ENCODE data around the gene LDB1. TPM values are rescaled to one million over a fixed set of nuclear protein-coding genes. Genes with fewer than 3 reads are reported as not detected.
A peak's percentile ranks its signal among the peaks of the same experiment; 100 is the strongest.

LDB1 gene
- polyA plus RNA-seq, 4 donors = 11.9 to 47.5 (median 16.8) TPM

DNA sequence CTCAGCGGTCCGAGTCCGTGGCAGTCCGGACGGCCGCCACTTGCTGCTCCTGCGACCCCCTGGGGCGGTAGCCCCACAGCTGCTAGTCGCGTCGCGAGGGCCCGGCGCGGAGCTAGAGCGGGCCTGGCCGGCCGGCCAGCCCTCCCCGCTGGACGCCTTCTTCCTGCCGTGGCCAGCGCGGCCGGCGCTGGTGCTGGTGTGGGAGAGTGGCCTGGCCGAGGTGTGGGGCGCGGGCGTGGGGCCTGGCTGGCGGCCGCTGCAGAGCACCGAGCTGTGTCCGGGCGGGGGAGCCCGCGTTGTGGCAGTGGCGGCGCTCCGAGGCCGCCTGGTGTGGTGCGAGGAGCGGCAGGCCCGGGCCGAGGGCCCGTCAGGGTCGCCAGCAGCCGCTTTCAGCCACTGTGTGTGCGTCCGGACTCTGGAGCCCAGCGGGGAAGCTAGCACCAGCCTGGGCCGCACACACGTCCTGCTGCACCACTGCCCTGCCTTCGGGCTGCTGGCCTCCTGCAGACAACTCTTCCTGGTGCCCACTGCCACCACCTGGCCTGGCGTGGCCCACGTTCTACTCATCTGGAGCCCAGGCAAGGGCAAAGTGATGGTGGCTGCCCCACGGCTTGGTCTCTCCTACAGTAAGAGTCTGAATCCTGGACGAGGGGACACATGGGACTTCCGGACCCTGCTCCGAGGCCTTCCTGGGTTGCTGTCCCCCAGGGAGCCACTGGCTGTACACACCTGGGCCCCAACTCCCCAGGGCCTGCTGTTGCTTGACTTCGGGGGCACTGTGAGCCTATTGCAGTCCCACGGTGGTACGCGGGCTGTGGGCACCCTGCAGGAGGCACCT, 54.4 kb downstream of the LDB1 start:
- DNase-seq (peak in 1 of 2 donors; percentile 37), FAIRE-seq (no peak)
- Histone ChIP-seq H3K36me3 (ENCODE audit: control insufficient read depth in 3 of 3, insufficient read depth in 2 of 3, low read depth in 1 of 3, low read length in 3 of 3) (peaks cover 0 to 41% (median 0%) of the 10 kb centered on the region in 3 donors), H3K27ac (ENCODE audit: low read depth in 1 of 3, low read length in 2 of 3) (peak overlapping the region; percentile 59 to 95 (median 94)), H3K4me1 (ENCODE audit: control insufficient read depth in 3 of 3, insufficient read depth in 2 of 3, low read depth in 1 of 3, low read length in 2 of 3) (peaks cover 6 to 24% (median 8%) of the 10 kb centered on the region in 3 donors), H3K27me3 (ENCODE audit: control insufficient read depth in 3 of 3, insufficient read depth in 3 of 3, low read length in 3 of 3) (no peaks in the 10 kb centered on the region), H3K9me3 (ENCODE audit: control insufficient read depth in 2 of 2, insufficient read depth in 1 of 2, low read depth in 1 of 2, low read length in 1 of 2) (no peaks in the 10 kb centered on the region), H3K4me3 (ENCODE audit: low read depth in 1 of 3, low read length in 3 of 3) (peak overlapping the region; percentile 69 to 98 (median 85))
- 6 to 9% (median 7%) methylated on average over 36 to 63 of the region's 63 CpGs for WGBS, 3 donors

DNA sequence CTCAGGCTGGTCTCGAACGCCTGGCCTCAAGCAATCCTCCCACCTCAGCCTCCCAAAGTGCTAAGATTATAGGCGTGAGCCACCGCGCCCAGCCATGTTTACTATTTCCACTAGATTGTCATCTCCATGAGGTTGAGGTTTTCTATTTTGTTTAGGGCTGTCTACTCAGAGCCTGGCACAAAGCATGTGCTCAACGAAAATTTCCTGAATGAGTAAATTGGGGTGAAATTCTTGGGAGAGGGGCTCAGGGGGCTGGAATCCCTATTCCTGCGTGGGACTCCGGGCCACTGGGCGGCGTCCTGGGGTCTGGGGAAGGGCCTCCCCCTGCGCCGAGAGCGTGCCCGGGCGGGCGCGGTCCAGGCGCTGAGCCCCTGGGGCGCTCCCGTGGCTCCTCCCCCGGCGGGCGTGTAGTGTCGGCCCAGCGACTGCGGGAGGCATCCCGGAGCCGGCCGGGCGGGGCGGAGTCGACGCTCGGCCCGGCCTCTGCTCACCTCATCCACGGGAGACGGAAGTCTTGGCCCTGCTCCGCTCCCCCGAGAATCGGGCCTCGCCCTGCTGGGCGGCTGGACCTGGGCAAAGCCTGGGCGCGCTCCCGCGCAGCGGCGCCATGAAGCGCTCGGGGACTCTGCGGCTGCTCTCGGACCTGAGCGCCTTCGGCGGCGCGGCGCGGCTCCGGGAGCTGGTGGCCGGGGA, 55.2 kb downstream of the LDB1 start, which contains the start of gene HPS6:
Gene HPS6, plus strand, starts transcription at position 482 of the 693 bp plus-strand sequence. Its CDS starts 126 bp downstream, at position 608.
- no peak for FAIRE-seq

GRCh38 chr10:102064503-102064867, 55.7 kb downstream of the LDB1 start:
- no peaks in the 10 kb centered on the region for H3K9me3 ChIP-seq (ENCODE audit: control insufficient read depth in 2 of 2, insufficient read depth in 1 of 2, low read depth in 1 of 2, low read length in 1 of 2)
- FAIRE-seq = no peak
- peaks cover 0 to 34% (median 0%) of the 10 kb centered on the region in 3 donors for H3K36me3 ChIP-seq (ENCODE audit: control insufficient read depth in 3 of 3, insufficient read depth in 2 of 3, low read depth in 1 of 3, low read length in 3 of 3)
- H3K4me3 ChIP-seq (ENCODE audit: low read depth in 1 of 3, low read length in 3 of 3) = peak overlapping the region in 1 of 3 donors; percentile 52
- H3K4me1 ChIP-seq (ENCODE audit: control insufficient read depth in 3 of 3, insufficient read depth in 2 of 3, low read depth in 1 of 3, low read length in 2 of 3) = peaks cover 6 to 24% (median 8%) of the 10 kb centered on the region in 3 donors
- no peaks in the 10 kb centered on the region for H3K27me3 ChIP-seq (ENCODE audit: control insufficient read depth in 3 of 3, insufficient read depth in 3 of 3, low read length in 3 of 3)
- no peak for DNase-seq
- 72 to 74% (median 74%) methylated on average over 2 of the region's 2 CpGs for WGBS, 3 donors
- H3K27ac ChIP-seq (ENCODE audit: low read depth in 1 of 3, low read length in 2 of 3) = peak overlapping the region in 2 of 3 donors; percentile 89 to 94

More for the DNA sequence above, 55.2 kb downstream of the LDB1 start, which contains the start of gene HPS6:
- Histone ChIP-seq H3K36me3 (ENCODE audit: control insufficient read depth in 3 of 3, insufficient read depth in 2 of 3, low read depth in 1 of 3, low read length in 3 of 3) (peaks cover 0 to 36% (median 0%) of the 10 kb centered on the region in 3 donors), H3K4me1 (ENCODE audit: control insufficient read depth in 3 of 3, insufficient read depth in 2 of 3, low read depth in 1 of 3, low read length in 2 of 3) (peaks cover 6 to 24% (median 8%) of the 10 kb centered on the region in 3 donors), H3K27me3 (ENCODE audit: control insufficient read depth in 3 of 3, insufficient read depth in 3 of 3, low read length in 3 of 3) (no peaks in the 10 kb centered on the region), H3K27ac (ENCODE audit: low read depth in 1 of 3, low read length in 2 of 3) (peak within 1 kb of the TSS; percentile 89 to 95 (median 94)), H3K4me3 (ENCODE audit: low read depth in 1 of 3, low read length in 3 of 3) (peak within 1 kb of the TSS; percentile 69 to 98 (median 85)), H3K9me3 (ENCODE audit: control insufficient read depth in 2 of 2, insufficient read depth in 1 of 2, low read depth in 1 of 2, low read length in 1 of 2) (no peaks in the 10 kb centered on the region)
- 1 to 2% (median 2%) methylated on average over 33 to 61 of the region's 61 CpGs for WGBS, 3 donors
- peak; percentile 95 to 97 for DNase-seq

DNA sequence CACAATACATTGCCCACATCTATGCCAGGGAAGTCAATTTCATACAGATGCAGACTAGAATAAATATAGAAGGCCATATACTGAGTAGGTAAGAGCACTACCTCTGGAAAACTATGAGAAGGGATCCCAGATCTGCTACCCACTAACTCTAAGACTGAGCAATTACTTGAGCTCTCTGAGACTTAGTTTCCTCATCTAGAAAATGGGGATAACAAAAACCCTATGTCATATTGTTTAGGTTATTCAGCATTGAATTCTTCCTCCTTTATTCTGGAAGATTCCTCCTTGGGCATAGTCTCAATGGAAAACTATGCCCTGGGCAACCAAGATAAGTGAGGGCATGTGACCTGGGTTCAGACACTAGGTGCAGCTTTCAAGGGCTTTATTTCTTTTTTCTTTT, 60.2 kb downstream of the LDB1 start:
- Histone ChIP-seq H3K27me3 (ENCODE audit: control insufficient read depth in 3 of 3, insufficient read depth in 3 of 3, low read length in 3 of 3) (no peaks in the 10 kb centered on the region), H3K4me3 (ENCODE audit: low read depth in 1 of 3, low read length in 3 of 3) (no peak overlapping the region), H3K9me3 (ENCODE audit: control insufficient read depth in 2 of 2, insufficient read depth in 1 of 2, low read depth in 1 of 2, low read length in 1 of 2) (no peaks in the 10 kb centered on the region), H3K4me1 (ENCODE audit: control insufficient read depth in 3 of 3, insufficient read depth in 2 of 3, low read depth in 1 of 3, low read length in 2 of 3) (peaks cover 0 to 8% (median 0%) of the 10 kb centered on the region in 3 donors), H3K36me3 (ENCODE audit: control insufficient read depth in 3 of 3, insufficient read depth in 2 of 3, low read depth in 1 of 3, low read length in 3 of 3) (no peaks in the 10 kb centered on the region), H3K27ac (ENCODE audit: low read depth in 1 of 3, low read length in 2 of 3) (no peak overlapping the region)
- no peak for DNase-seq
- no peak for FAIRE-seq

Other genes with a start within 250 kb of the LDB1 start
- gene ARMH3, start 64.2 kb downstream of the LDB1 start, polyA plus RNA-seq = 10 to 100 TPM; 14.1 to 21.7 (median 18.1) TPM
- gene HPS6, start 55.0 kb downstream of the LDB1 start, polyA plus RNA-seq = 10 to 100 TPM; 13.0 to 19.5 (median 13.5) TPM
- gene PPRC1, start 12.7 kb upstream of the LDB1 start, polyA plus RNA-seq = 10 to 100 TPM in 2 of 4 donors, 1 to 10 TPM in 2; 4.5 to 26.5 (median 11.9) TPM
- 10 to 100 TPM; 12.7 to 60.4 (median 34.3) TPM for gene NOLC1, start 32.0 kb upstream of the LDB1 start, polyA plus RNA-seq
- gene ELOVL3, start 105.9 kb upstream of the LDB1 start, polyA plus RNA-seq = under 1 TPM in 2 of 4 donors, not detected in 2; 0.40 to 0.42 TPM
- under 1 TPM in 1 of 4 donors, not detected in 3; 0.04 TPM for gene PITX3, start 121.1 kb upstream of the LDB1 start, polyA plus RNA-seq
- 10 to 100 TPM; 13.2 to 53.0 (median 18.4) TPM for gene GBF1, start 125.2 kb upstream of the LDB1 start, polyA plus RNA-seq

All from small intestine (tissue), 7 donors.